WTC11 (cell line): ENCODE measurements around the gene ZBTB4. TPM values are rescaled to one million over a fixed set of nuclear protein-coding genes. Genes with fewer than 3 reads are reported as not detected.

Experiments
- ATAC-seq: fragments of 200-7000 bp; cut with Tn5 transposase; 2 replicates; pipeline ENCODE4 v1.10.0; 2021; ENCODE audit warnings: mild to moderate bottlenecking, moderate library complexity
- CTCF ChIA-PET: fragments of 300-600 bp; sonication (Branson Sonifier 250); formaldehyde crosslinking; loops from one replicate; lab custom pipeline; 2021; ENCODE audit warnings: antibody characterized with exemption; lab: Charles Lee
- POLR2A ChIA-PET: fragments of 350-600 bp; sonication (Branson Sonifier 250); formaldehyde crosslinking; loops from one replicate; lab custom pipeline; 2021; ENCODE audit warnings: antibody characterized with exemption; lab: Charles Lee
- DNase-seq: peaks from one replicate; pipeline ENCODE4 v3.0.0; 2021; ENCODE audit warnings: low spot score
- H3K27ac Mint-ChIP-seq: 2 replicates; pipeline ENCODE4 v1.8.0; 2021; ENCODE audit warnings: mixed read lengths
- H3K27me3 Mint-ChIP-seq: 2 replicates; pipeline ENCODE4 v1.8.0; 2021; ENCODE audit warnings: low read depth, mild to moderate bottlenecking, moderate library complexity, mixed read lengths
- H3K36me3 Mint-ChIP-seq: 2 replicates; pipeline ENCODE4 v1.8.0; 2021; ENCODE audit warnings: mixed read lengths
- H3K4me1 Mint-ChIP-seq: 2 replicates; pipeline ENCODE4 v1.8.0; 2022; ENCODE audit warnings: mixed read lengths
- H3K4me3 Mint-ChIP-seq: 2 replicates; pipeline ENCODE4 v1.8.0; 2021; ENCODE audit warnings: mild to moderate bottlenecking, moderate library complexity, mixed read lengths
- H3K9me3 Mint-ChIP-seq: 2 replicates; pipeline ENCODE4 v1.8.0; 2021; ENCODE audit warnings: mixed read lengths
- ARID4B ChIP-seq: sonication (generic); formaldehyde crosslinking; IDR thresholded peaks from 2 replicates; pipeline ENCODE4 v1.8.0; 2023; ENCODE audit warnings: missing genetic modification reagents, mild to moderate bottlenecking, borderline replicate concordance
- FOXP1 ChIP-seq: sonication (generic); formaldehyde crosslinking; IDR thresholded peaks from 2 replicates; pipeline ENCODE4 v1.8.0; 2022; ENCODE audit warnings: missing genetic modification reagents, mild to moderate bottlenecking, moderate library complexity, borderline replicate concordance
- MAX ChIP-seq: sonication (generic); formaldehyde crosslinking; IDR thresholded peaks from 2 replicates; pipeline ENCODE4 v1.8.0; 2022; ENCODE audit warnings: mild to moderate bottlenecking, missing genetic modification reagents
- MYBL2 ChIP-seq: sonication (generic); formaldehyde crosslinking; IDR thresholded peaks from 2 replicates; pipeline ENCODE4 v1.8.1; 2023; ENCODE audit warnings: mild to moderate bottlenecking, moderate library complexity, missing genetic modification reagents
- SMAD3 ChIP-seq: sonication (generic); formaldehyde crosslinking; IDR thresholded peaks from 2 replicates; pipeline ENCODE4 v1.8.0; 2022; ENCODE audit warnings: missing genetic modification reagents, mild to moderate bottlenecking, borderline replicate concordance
- SP1 ChIP-seq: sonication (generic); formaldehyde crosslinking; conservative IDR thresholded peaks from 2 replicates; pipeline ENCODE4 v1.8.1; 2022; ENCODE audit warnings: missing genetic modification reagents
- TEAD4 ChIP-seq: sonication (generic); formaldehyde crosslinking; IDR thresholded peaks from 2 replicates; pipeline ENCODE4 v1.8.0; 2022; ENCODE audit warnings: mild to moderate bottlenecking, missing genetic modification reagents
- USF1 ChIP-seq: sonication (generic); formaldehyde crosslinking; IDR thresholded peaks from 2 replicates; pipeline ENCODE4 v1.8.0; 2022; ENCODE audit warnings: mild to moderate bottlenecking, missing genetic modification reagents
- USF2 ChIP-seq: sonication (generic); formaldehyde crosslinking; IDR thresholded peaks from 2 replicates; pipeline ENCODE4 v1.8.1; 2023; ENCODE audit warnings: mild to moderate bottlenecking, missing genetic modification reagents, moderate library complexity
- ZBTB43 ChIP-seq: sonication (generic); formaldehyde crosslinking; IDR thresholded peaks from 2 replicates; pipeline ENCODE4 v1.8.1; 2023; ENCODE audit warnings: mild to moderate bottlenecking, missing genetic modification reagents
- ZNF416 ChIP-seq: fragments of 250-450 bp; sonication (Bioruptor Pico); IDR thresholded peaks from 2 replicates; pipeline ENCODE4 v1.9.0; 2021; ENCODE audit warnings: mild to moderate bottlenecking, inconsistent platforms
- ZNF532 ChIP-seq: fragments of 250-450 bp; sonication (Bioruptor Pico); IDR thresholded peaks from 2 replicates; pipeline ENCODE4 v1.9.0; 2021; ENCODE audit warnings: mild to moderate bottlenecking, borderline replicate concordance
- total RNA-seq: library from RNA; stranded (reverse); gene quantifications from 3 replicates; pipeline ENCODE4 v1.2.3, GENCODE V29; 2021

ZBTB4 gene
- total RNA-seq, 1 experiment from 2014 or later: 14.6 TPM

- Mint-ChIP-seq H3K36me3 (no peaks in the 10 kb centered on the region; the same call in 1 of the 2 replicates), H3K4me3 (peak overlapping the region; percentile 97), H3K4me1 (peaks cover 38% of the 10 kb centered on the region), H3K9me3 (no peaks in the 10 kb centered on the region), H3K27me3 (peaks cover 35% of the 10 kb centered on the region), H3K27ac (peak overlapping the region; percentile 98)
- no peak for TF ChIP-seq SMAD3 (CRISPR knock-in tag)
- 0 out of 2 replicates have a peak, but pooled peaks have one; percentile 43 for TF ChIP-seq ZNF416 (CRISPR knock-in tag)
- ChIA-PET CTCF (interaction anchor here (0.6 to 3.8 kb wide), 17 partner anchors 21 to 679 kb away, joined by 3 to 21 read pairs (median 5); partner anchors contain the start of genes NLGN2, PLSCR3, SPEM1 and TMEM256), POLR2A (interaction anchor here (0.6 to 2.4 kb wide), 6 partner anchors 21 to 159 kb away, joined by 3 to 15 read pairs (median 5); partner anchors contain the start of genes POLR2A, SLC2A4 and TMEM256)
- no peak; the same call in 1 of the 2 replicates for ATAC-seq
- DNase-seq: peak; percentile 64
These were observed 38.6 kb downstream of the ZBTB4 start for GRCh38 chr17:7440834-7441195.

- ATAC-seq (peak; percentile 6), DNase-seq (peak; percentile 71)
- peaks cover 37% of the 10 kb centered on the region for H3K4me1 Mint-ChIP-seq
- CTCF ChIA-PET: interaction anchor here (0.6 to 3.8 kb wide), 12 partner anchors 32 to 247 kb away, joined by 3 to 21 read pairs (median 7); partner anchors contain the start of genes ACAP1, NLGN2, PLSCR3 and TMEM256
- POLR2A ChIA-PET: interaction anchor here (0.6 to 2.4 kb wide), 4 partner anchors 12 to 158 kb away, joined by 3 to 15 read pairs (median 6); partner anchors contain the start of genes POLR2A and SLC2A4
- H3K9me3 Mint-ChIP-seq: no peaks in the 10 kb centered on the region
- H3K27me3 Mint-ChIP-seq: peaks cover 34% of the 10 kb centered on the region
- peak overlapping the region; percentile 97 for H3K4me3 Mint-ChIP-seq
- H3K27ac Mint-ChIP-seq: peak overlapping the region; percentile 98
- TF ChIP-seq USF2 (CRISPR knock-in tag) (peak; percentile 98), TEAD4 (CRISPR knock-in tag) (no peak), USF1 (CRISPR knock-in tag) (peak; percentile 98), SP1 (CRISPR knock-in tag) (peak; percentile 53), MYBL2 (CRISPR knock-in tag) (0 out of 2 replicates have a peak, but pooled peaks have one; percentile 34), MAX (peak; percentile 82), ZBTB43 (CRISPR knock-in tag) (0 out of 2 replicates have a peak, but pooled peaks have one; percentile 10), ARID4B (CRISPR knock-in tag) (peak; percentile 34; the same call in 1 of the 2 replicates), FOXP1 (CRISPR knock-in tag) (peak; percentile 48; the same call in 1 of the 2 replicates), ZNF532 (CRISPR knock-in tag) (no peak)
- no peaks in the 10 kb centered on the region; the same call in 1 of the 2 replicates for H3K36me3 Mint-ChIP-seq
These were observed 39.2 kb downstream of the ZBTB4 start for GRCh38 chr17:7440113-7440833.
